HFFc6 (cell line): ENCODE data around the gene SPG11. TPM values are rescaled to one million over a fixed set of nuclear protein-coding genes. Genes with fewer than 3 reads are reported as not detected.
A peak's percentile ranks its signal among the peaks of the same experiment; 100 is the strongest.
"Not testable (repeated sequence)": the region's sequence is repeated elsewhere in the genome, so short reads cannot be mapped to it uniquely, and the experiment has no call there.

Experiments used
- DNase-seq: peaks from one replicate; pipeline ENCODE4 v3.0.0-alpha.2; 2018
- H3K27ac Mint-ChIP-seq: 2 replicates; pipeline ENCODE4 v1.8.0; 2020; ENCODE audit warnings: mild to moderate bottlenecking, mixed read lengths
- H3K27me3 Mint-ChIP-seq: 2 replicates; pipeline ENCODE4 v1.8.0; 2021; ENCODE audit warnings: mild to moderate bottlenecking, moderate library complexity, mixed read lengths; ENCODE audit not compliant: insufficient read depth
- H3K36me3 Mint-ChIP-seq: 2 replicates; pipeline ENCODE4 v1.8.0; 2021; ENCODE audit warnings: low read depth, mixed read lengths
- H3K4me1 Mint-ChIP-seq: 2 replicates; pipeline ENCODE4 v1.8.0; 2020; ENCODE audit warnings: low read depth, mixed read lengths
- H3K4me3 Mint-ChIP-seq: 2 replicates; pipeline ENCODE4 v1.8.0; 2020; ENCODE audit warnings: mild to moderate bottlenecking, moderate library complexity, mixed read lengths
- H3K9me3 Mint-ChIP-seq: 2 replicates; pipeline ENCODE4 v1.8.0; 2020; ENCODE audit warnings: mild to moderate bottlenecking, mixed read lengths
- total RNA-seq, 6 experiments: library from RNA; stranded (reverse); fragmentation: NEBNext Ultra II Directional; extraction: Animal tissue kit (Norgen Biotek cat#: 25700); gene quantifications; 2 replicates in 1 of 6; 3 replicates in 5 of 6; pipeline ENCODE4 v1.2.3, GENCODE V29; 2021
- TF ChIP-seq, protein P1 (sequence below): fragments of 200-600 bp; sonication (generic); IDR thresholded peaks from 2 replicates; pipeline ENCODE4 v1.5.0; 2021; ENCODE audit warnings: antibody characterized with exemption, mild to moderate bottlenecking

Gene SPG11
- total RNA-seq, 6 experiments from 2014 or later = 28.0 to 34.1 (median 31.2) TPM

DNA sequence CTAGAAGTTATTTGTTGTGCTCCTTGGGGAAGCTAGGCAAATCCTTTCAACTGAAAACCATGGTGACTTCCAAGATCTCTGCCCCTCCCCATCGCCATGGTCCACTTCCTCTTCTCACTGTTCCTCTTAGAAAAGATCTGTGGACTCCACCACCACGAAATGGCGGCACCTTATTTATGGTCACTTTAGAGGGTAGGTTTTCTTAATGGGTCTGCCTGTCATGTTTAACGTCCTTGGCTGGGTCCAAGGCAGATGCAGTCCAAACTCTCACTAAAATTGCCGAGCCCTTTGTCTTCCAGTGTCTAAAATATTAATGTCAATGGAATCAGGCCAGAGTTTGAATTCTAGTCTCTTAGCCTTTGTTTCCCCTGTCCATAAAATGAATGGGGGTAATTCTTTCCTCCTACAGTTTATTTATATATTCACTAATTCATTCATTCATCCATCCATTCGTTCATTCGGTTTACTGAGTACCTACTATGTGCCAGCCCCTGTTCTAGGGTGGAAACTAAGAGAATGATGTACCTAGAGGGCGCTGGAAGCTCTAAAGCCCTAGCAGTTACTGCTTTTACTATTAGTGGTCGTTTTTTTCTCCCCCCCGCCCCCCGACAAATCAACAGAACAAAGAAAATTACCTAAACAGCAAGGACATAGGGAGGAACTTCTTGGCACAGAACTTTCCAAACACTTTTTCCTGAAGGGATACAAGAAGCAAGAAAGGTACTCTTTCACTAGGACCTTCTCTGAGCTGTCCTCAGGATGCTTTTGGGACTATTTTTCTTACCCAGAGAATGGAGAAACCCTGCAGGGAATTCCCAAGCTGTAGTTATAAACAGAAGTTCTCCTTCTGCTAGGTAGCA, 47.0 kb upstream of the SPG11 start:
- Mint-ChIP-seq H3K27me3 (peaks cover 8% of the 10 kb centered on the region; the same call in 1 of the 2 replicates), H3K4me1 (peaks cover 37% of the 10 kb centered on the region), H3K36me3 (peaks cover 23% of the 10 kb centered on the region), H3K27ac (peak overlapping the region; percentile 97), H3K4me3 (peak overlapping the region; percentile 99), H3K9me3 (no peaks in the 10 kb centered on the region)
- TF ChIP-seq, protein P1, sequence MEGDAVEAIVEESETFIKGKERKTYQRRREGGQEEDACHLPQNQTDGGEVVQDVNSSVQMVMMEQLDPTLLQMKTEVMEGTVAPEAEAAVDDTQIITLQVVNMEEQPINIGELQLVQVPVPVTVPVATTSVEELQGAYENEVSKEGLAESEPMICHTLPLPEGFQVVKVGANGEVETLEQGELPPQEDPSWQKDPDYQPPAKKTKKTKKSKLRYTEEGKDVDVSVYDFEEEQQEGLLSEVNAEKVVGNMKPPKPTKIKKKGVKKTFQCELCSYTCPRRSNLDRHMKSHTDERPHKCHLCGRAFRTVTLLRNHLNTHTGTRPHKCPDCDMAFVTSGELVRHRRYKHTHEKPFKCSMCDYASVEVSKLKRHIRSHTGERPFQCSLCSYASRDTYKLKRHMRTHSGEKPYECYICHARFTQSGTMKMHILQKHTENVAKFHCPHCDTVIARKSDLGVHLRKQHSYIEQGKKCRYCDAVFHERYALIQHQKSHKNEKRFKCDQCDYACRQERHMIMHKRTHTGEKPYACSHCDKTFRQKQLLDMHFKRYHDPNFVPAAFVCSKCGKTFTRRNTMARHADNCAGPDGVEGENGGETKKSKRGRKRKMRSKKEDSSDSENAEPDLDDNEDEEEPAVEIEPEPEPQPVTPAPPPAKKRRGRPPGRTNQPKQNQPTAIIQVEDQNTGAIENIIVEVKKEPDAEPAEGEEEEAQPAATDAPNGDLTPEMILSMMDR = peak; percentile 63
- DNase-seq = no peak

DNA sequence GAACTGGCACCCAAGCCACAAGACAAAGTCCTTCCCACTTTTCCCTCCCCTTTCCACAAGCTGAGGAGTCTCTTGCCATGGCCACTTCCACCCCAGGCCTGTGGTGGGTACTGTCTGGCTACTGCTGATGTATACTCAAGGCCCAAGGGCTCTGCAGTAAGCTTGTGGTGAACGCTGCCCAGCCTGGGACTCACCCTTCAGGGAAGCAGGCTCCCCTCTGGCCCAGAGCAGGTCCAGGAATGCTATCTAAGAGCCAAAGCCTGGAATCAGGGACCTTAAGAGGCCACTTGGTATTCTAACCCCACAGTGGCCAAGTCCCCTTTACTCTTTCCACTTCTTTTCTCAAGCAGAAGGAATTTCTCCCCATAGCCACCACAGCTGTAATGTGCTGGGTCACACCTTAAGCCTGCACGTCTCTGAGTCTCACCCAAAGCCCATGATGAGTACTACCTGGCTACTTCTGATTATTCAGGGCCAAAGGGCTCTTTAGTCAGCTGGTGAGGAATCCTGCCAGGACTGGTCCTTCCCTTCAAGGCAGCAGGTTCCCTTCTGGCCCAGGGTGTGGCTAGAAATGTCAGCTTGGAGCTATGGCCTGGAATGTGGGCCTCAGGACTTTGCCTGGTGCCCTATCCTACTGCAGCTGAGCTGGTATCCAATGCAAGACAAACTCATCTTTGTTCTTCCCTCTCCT, 43.6 kb upstream of the SPG11 start:
- DNase-seq = no peak
- no peak overlapping the region for H3K4me3 Mint-ChIP-seq
- H3K36me3 Mint-ChIP-seq = peaks cover 2% of the 10 kb centered on the region
- H3K9me3 Mint-ChIP-seq = peaks cover 4% of the 10 kb centered on the region; the same call in 1 of the 2 replicates
- peaks cover 8% of the 10 kb centered on the region for H3K4me1 Mint-ChIP-seq
- H3K27me3 Mint-ChIP-seq = peaks cover 11% of the 10 kb centered on the region
- TF ChIP-seq, protein P1 = no peak
- no peak overlapping the region for H3K27ac Mint-ChIP-seq

- H3K36me3 Mint-ChIP-seq = no peaks in the 10 kb centered on the region; the same call in 1 of the 2 replicates
- no peak overlapping the region for H3K4me3 Mint-ChIP-seq
- peaks cover 8% of the 10 kb centered on the region for H3K4me1 Mint-ChIP-seq
- H3K27ac Mint-ChIP-seq = no peak overlapping the region
- H3K27me3 Mint-ChIP-seq = peaks cover 11% of the 10 kb centered on the region
- peaks cover 4% of the 10 kb centered on the region; the same call in 1 of the 2 replicates for H3K9me3 Mint-ChIP-seq
- TF ChIP-seq, protein P1 = no peak
- DNase-seq = no peak
Observed at GRCh38 chr15:44706401-44706800, 42.9 kb upstream of the SPG11 start.

GRCh38 chr15:44705986-44706385, 42.5 kb upstream of the SPG11 start:
- no peaks in the 10 kb centered on the region; the same call in 1 of the 2 replicates for H3K36me3 Mint-ChIP-seq
- no peak overlapping the region for H3K27ac Mint-ChIP-seq
- H3K9me3 Mint-ChIP-seq = peaks cover 4% of the 10 kb centered on the region; the same call in 1 of the 2 replicates
- peaks cover 7% of the 10 kb centered on the region for H3K27me3 Mint-ChIP-seq
- TF ChIP-seq, protein P1 = no peak
- H3K4me3 Mint-ChIP-seq = no peak overlapping the region
- no peak for DNase-seq
- H3K4me1 Mint-ChIP-seq = peaks cover 8% of the 10 kb centered on the region

DNA sequence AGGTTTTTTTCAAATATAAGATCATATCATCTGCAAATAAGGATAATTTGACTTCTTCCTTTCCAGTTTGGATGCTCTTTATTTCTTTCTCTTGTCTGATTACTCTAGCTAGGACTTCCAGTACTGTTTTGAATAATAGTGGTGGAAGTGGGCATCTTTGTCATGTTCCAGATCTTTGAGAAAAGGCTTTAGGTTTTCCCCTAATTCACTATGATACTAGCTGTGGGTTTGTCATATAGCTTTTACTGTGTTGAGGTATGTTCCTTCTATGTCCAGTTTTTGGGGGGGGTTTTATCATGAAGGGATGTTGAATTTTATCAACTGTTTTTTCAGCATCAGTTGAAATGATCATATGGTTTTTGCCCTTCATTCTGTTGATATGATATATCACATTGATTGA, 37.2 kb upstream of the SPG11 start:
- not testable (repeated sequence) for DNase-seq, H3K27me3 Mint-ChIP-seq, H3K36me3 Mint-ChIP-seq, H3K9me3 Mint-ChIP-seq, H3K4me1 Mint-ChIP-seq, H3K27ac Mint-ChIP-seq, H3K4me3 Mint-ChIP-seq

DNA sequence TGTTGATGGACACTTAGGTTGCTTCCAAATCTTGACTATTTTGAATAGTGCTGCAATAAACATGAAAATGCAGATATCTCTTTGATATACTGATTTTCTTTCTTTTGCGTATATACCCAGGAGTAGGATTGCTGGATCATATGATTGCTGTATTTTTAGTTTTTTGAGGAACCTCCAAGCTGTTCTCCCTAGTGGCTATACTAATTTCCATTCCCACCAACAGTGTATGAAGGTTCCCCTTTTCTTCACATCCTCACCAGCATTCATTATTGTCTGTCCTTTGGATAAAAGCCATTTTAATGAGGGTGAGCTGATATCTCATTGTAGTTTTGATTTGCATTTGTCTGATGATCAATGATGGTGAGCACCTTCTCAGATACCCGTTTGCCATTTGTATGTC, 35.2 kb upstream of the SPG11 start:
- peaks cover 10% of the 10 kb centered on the region for H3K4me1 Mint-ChIP-seq
- H3K36me3 Mint-ChIP-seq = no peaks in the 10 kb centered on the region
- no peak for DNase-seq
- TF ChIP-seq, protein P1 = no peak
- H3K27ac Mint-ChIP-seq = no peak overlapping the region
- peaks cover 4% of the 10 kb centered on the region; the same call in 1 of the 2 replicates for H3K9me3 Mint-ChIP-seq
- no peak overlapping the region for H3K4me3 Mint-ChIP-seq
- H3K27me3 Mint-ChIP-seq = peaks cover 15% of the 10 kb centered on the region
